IPS-18c (cell line): Measurements from ENCODE around the gene SOAT1.

ENCODE experiments used
- H3K4me3 ChIP-seq: 2 replicates; pipeline ENCODE4 v1.7.0; 2013; ENCODE audit warnings: low read depth, mild to moderate bottlenecking, low read length, moderate library complexity; ENCODE audit not compliant: insufficient read depth
- H3K9me3 ChIP-seq: one replicate; pipeline ENCODE4 v1.6.1; 2013; ENCODE audit warnings: mild to moderate bottlenecking, low read length, moderate library complexity; ENCODE audit not compliant: control insufficient read depth, insufficient read depth

The SOAT1 gene

DNA sequence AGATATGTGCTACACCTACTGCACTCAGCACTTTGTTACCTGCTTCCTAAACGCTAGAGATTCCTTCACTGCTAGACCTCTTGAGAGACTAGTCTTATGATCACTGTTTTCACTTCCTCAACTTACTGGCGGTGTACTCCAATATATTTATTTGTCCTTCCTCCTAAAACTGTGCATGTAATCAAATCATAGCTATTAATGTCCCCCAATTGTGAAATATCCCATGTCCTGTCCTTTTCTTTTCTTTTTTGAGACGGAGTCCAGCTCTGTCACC is 3.4 kb downstream of the SOAT1 start:
- no peaks in the 10 kb centered on the region for H3K9me3 ChIP-seq
- no peak overlapping the region for H3K4me3 ChIP-seq

GRCh38 chr1:179298952-179299351 is 5.4 kb downstream of the SOAT1 start:
- Histone ChIP-seq H3K4me3 (no peak overlapping the region), H3K9me3 (no peaks in the 10 kb centered on the region)

GRCh38 chr1:179300112-179300511 is 6.5 kb downstream of the SOAT1 start:
- Histone ChIP-seq H3K4me3 (no peak overlapping the region), H3K9me3 (no peaks in the 10 kb centered on the region)

- Histone ChIP-seq H3K9me3 (no peaks in the 10 kb centered on the region), H3K4me3 (no peak overlapping the region)
These were observed 8.5 kb downstream of the SOAT1 start for GRCh38 chr1:179302070-179302469.

DNA sequence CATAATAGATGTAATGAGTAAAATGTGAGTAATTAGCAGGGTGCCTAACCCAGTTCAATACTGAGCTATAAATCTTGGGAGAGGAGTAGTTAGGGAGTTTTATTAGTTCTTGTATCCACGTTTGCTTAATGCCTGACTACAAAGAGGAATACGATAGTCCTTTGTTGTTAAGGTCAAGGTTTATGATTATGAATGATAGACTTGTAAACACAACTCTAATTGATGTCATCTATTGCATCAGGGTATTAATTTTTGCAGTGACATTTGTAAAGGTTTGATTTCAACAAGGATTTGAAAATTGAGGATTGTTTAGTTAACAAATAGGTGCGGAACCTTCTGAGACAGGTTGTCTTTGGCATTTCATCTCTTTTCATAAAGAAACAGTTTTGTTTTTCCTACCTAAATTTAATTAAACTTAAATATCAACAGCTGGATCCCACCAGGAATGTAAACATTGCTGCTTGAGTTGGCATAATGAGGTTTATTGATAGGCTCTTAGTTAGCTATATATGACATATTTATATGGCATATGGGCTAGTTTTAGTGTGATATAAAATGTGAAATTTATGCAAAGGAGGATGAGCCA is 9.7 kb downstream of the SOAT1 start:
- H3K4me3 ChIP-seq: no peak overlapping the region

DNA sequence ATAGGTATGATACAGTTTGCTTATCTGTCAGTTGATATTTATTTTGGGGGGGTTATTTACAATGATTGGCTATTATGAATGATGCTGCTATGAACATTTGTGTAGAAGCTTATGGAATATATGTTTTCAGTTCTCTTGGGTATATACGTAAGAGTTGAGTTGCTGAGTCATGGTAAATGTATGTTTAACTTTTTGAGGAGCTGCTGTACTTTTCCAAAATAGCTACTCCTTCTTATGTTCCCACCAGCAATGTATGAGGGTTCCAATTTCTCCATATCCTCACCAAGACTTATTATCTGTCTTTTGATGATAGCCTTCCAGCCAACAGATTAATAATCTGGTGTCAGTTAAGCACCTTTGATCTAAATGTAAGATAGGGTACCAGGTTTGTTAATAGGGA is 11.9 kb downstream of the SOAT1 start:
- Histone ChIP-seq H3K9me3 (no peaks in the 10 kb centered on the region), H3K4me3 (no peak overlapping the region)

More for the DNA sequence above, 9.7 kb downstream of the SOAT1 start:
- no peaks in the 10 kb centered on the region for H3K9me3 ChIP-seq

DNA sequence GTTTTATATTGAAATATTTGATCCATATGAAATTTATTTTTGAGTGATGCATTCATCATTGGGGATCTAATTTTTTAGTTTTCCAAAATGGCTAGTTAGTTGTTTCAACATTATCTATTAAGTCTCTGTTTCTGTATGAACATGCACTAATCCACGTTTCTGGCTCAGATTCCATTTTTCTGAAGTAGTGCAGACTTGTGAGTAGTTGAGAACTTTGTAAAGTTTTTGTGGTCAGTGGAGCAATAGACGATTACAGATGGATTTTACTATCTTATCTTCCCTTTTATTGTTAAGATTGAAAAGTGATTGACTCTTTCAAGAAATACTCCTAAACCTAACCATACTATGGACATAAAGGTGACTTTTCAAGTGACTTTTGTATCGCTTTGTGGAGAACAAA is 16.7 kb downstream of the SOAT1 start:
- Histone ChIP-seq H3K4me3 (no peak overlapping the region), H3K9me3 (no peaks in the 10 kb centered on the region)

GRCh38 chr1:179310721-179311120 is 17.1 kb downstream of the SOAT1 start:
- H3K9me3 ChIP-seq: no peaks in the 10 kb centered on the region
- no peak overlapping the region for H3K4me3 ChIP-seq

GRCh38 chr1:179311149-179311700 is 17.6 kb downstream of the SOAT1 start:
- no peak overlapping the region for H3K4me3 ChIP-seq
- H3K9me3 ChIP-seq: no peaks in the 10 kb centered on the region

DNA sequence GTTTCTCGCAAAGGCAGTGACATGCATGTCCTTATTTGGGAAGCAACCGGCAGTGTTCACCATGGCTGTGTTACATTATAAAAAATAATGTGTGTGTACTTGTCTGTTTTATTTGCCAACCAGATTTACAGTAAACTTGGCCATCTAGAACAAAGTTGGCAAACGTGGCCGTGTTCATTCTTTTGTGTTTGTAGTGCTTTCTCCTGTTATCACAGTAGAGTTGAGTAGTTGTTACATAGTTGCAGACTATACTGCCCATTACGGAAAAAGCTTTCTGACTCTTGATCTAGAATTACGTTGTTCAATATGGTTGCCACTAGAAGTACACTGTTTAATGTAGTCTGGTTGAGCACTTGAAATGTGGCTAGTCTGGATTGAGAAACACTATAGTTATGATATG is 19.4 kb downstream of the SOAT1 start:
- H3K9me3 ChIP-seq: no peaks in the 10 kb centered on the region
- no peak overlapping the region for H3K4me3 ChIP-seq

DNA sequence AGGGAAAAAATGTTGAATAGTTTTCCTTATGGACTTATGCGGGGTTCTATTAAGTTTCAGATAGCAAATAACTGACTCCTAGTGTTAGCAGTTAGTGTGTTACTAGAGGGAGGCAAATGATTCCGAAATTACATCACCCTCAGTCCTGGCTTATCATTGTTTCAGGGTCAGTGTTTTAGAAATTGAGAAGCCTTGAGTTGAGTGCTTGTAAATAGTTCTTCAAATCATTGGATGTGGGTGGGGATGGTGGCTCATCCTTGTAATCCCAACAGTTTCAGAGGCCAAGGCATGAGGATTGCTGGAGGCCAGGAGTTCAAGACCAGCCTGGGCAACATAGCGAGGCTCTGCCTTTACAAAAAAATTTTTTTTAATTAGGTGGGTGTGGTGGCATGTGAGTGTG is 21.3 kb downstream of the SOAT1 start:
- no peaks in the 10 kb centered on the region for H3K9me3 ChIP-seq
- H3K4me3 ChIP-seq: no peak overlapping the region

- no peaks in the 10 kb centered on the region for H3K9me3 ChIP-seq
- no peak overlapping the region for H3K4me3 ChIP-seq
These were observed 24.9 kb downstream of the SOAT1 start for GRCh38 chr1:179318491-179318890.

GRCh38 chr1:179321533-179322216 is 28.1 kb downstream of the SOAT1 start:
- Histone ChIP-seq H3K4me3 (no peak overlapping the region), H3K9me3 (no peaks in the 10 kb centered on the region)

DNA sequence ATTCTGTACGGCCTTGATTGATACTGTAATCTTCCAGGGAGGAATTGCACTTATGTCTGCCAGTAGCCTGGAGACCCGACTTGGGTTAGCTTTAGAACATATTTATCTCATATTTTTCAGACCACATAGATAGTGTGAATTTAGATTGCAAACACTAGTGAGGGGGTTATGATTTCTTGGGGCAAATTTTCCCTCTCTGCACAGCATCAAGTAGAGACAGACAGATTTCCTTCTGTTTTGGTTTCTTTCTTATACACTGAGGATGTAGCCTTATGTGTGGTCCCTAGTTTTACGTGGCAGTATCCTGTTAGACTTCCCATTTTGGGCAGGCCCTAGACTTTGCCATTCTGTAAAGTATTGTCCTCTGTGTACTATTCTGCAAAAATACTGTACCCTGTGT is 29.0 kb downstream of the SOAT1 start:
- no peaks in the 10 kb centered on the region for H3K9me3 ChIP-seq
- H3K4me3 ChIP-seq: no peak overlapping the region

DNA sequence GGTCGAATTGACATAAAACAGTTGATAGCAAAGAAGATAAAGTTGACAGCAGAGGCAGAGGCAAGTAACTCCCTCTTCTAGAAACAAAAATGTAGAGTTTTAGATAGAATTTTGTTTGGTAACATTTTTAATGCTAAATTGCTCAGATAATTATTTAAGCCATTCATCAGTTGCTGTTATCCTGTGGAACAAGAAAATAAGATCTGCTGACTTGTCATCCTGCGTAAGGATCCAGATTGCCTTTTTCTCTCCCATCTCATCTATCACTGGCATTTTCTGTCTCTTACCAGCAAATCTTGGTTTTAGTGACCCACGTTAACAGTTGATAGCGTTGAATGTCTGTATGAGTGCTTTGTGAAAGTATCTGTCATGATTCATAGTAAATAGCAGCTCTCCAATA is 29.8 kb downstream of the SOAT1 start:
- H3K4me3 ChIP-seq: no peak overlapping the region

DNA sequence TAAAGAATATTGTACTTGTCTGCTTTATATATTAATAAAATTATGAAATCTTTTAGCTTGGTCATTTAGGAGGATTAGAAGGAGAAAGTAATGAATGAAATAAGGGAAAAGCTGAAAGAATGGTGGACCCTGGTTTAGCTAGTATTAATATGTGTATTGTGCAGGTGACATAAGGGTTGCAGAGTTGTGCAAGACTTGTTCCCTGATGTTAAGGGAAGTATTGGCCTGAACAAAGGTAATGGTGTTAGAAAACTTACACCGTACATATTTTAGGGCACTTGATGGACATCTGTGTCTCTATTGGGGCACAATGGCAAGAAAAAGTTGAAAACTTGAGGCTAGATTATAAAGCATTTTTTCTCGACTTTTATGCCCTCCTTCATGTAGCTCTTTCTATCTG is 32.2 kb downstream of the SOAT1 start:
- H3K4me3 ChIP-seq: no peak overlapping the region

More for the DNA sequence above, 29.8 kb downstream of the SOAT1 start:
- H3K9me3 ChIP-seq: no peaks in the 10 kb centered on the region

DNA sequence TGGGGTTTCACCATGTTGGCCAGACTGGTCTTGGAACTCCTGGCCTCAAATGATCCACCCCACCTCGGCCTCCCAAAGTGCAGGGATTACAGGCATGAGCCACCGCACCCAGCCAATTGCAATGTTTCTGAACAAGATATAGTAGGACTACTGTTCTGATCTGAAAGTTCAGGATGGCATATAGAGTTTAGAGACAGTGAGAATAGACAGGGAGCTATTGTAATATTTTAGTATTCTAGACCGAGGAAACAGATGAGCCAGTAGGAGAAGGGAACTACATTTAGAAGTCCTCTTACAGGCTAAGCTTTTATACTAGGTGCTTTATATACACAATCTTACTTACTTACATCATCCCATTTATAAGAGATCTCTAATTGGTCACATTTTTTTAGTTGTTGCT is 33.1 kb downstream of the SOAT1 start:
- Histone ChIP-seq H3K9me3 (no peaks in the 10 kb centered on the region), H3K4me3 (no peak overlapping the region)

More for the DNA sequence above, 32.2 kb downstream of the SOAT1 start:
- no peaks in the 10 kb centered on the region for H3K9me3 ChIP-seq

DNA sequence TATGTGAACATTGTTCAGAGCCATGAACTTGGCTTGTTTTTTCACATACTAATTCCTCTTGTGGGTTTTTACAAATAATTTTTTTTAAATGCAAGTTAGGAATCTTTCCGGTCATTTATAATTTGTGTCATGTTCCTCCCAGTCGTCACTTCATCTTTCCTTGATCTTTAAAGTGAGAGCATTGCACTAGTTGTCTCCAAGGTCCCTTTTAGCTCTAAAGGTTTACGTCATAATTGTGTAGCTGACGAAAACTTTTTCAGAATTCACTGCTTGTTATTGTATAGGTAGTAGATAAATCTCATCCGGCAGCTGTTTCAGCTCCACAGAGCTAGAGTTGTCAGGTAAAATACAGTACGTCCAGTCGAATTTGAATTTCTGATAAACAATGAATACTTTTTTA is 33.6 kb downstream of the SOAT1 start:
- Histone ChIP-seq H3K9me3 (no peaks in the 10 kb centered on the region), H3K4me3 (no peak overlapping the region)

- Histone ChIP-seq H3K4me3 (no peak overlapping the region), H3K9me3 (no peaks in the 10 kb centered on the region)
These were observed 34.1 kb downstream of the SOAT1 start for GRCh38 chr1:179327679-179328078.
